Mucosa of descending colon (tissue), 3 donors: Measurements from ENCODE around the gene BAMBI. TPM values are rescaled to one million over a fixed set of nuclear protein-coding genes. Genes with fewer than 3 reads are reported as not detected.

ENCODE experiments used
- ATAC-seq: fragments of 200-7000 bp; cut with Tn5 transposase; one replicate; pipeline ENCODE4 v1.9.1; 2020; ENCODE audit warnings: mild to moderate bottlenecking, moderate library complexity
- DNase-seq, 3 donors: peaks; one replicate each; pipeline ENCODE4 v3.0.0-alpha.2; 2020
- H3K36me3 ChIP-seq: fragments of 200-600 bp; one replicate; pipeline ENCODE4 v1.8.0; 2021; ENCODE audit warnings: low read depth, mild to moderate bottlenecking
- H3K4me1 ChIP-seq: fragments of 200-600 bp; one replicate; pipeline ENCODE4 v1.8.0; 2021; ENCODE audit warnings: low read depth, mild to moderate bottlenecking
- H3K4me3 ChIP-seq: fragments of 200-600 bp; one replicate; pipeline ENCODE4 v1.8.0; 2021; ENCODE audit warnings: mild to moderate bottlenecking
- H3K9me3 ChIP-seq: fragments of 200-600 bp; one replicate; pipeline ENCODE4 v1.8.0; 2021; ENCODE audit warnings: mild to moderate bottlenecking
- CTCF ChIP-seq: fragments of 200-600 bp; IDR thresholded peaks from one replicate; pipeline ENCODE4 v1.8.0; 2022; ENCODE audit warnings: antibody characterized with exemption, mild to moderate bottlenecking
- intact Hi-C, 2 donors: fragments of 100-400 bp; cut with DNase I in 1 of 2; cut with micrococcal nuclease in 1 of 2; formaldehyde crosslinking; loops; one replicate each; pipeline versions ENCODE4 v1.11.0 to v1.11.1; 2022; cut with DNase I, micrococcal nuclease
- total RNA-seq, 3 donors: library from RNA; stranded (reverse); fragmentation: NEBNext Ultra II Directional in 2 of 3; extraction: Animal tissue kit (Norgen Biotek cat#: 25700) in 2 of 3; gene quantifications; one replicate each; pipeline versions ENCODE4 v1.2.1 to v1.2.4, GENCODE V29; 2021 to 2023
- donor health status: DM: no; HTN: no; CAD: no; lungs with moderate emphysema.
- donor health status: DM: no; HTN: no; CAD: no.
- donor health status: DM: no; HTN: yes; CAD: no.

BAMBI gene
- total RNA-seq, 3 donors from 2014 or later: 2.7 to 4.4 (median 4.2) TPM

DNA sequence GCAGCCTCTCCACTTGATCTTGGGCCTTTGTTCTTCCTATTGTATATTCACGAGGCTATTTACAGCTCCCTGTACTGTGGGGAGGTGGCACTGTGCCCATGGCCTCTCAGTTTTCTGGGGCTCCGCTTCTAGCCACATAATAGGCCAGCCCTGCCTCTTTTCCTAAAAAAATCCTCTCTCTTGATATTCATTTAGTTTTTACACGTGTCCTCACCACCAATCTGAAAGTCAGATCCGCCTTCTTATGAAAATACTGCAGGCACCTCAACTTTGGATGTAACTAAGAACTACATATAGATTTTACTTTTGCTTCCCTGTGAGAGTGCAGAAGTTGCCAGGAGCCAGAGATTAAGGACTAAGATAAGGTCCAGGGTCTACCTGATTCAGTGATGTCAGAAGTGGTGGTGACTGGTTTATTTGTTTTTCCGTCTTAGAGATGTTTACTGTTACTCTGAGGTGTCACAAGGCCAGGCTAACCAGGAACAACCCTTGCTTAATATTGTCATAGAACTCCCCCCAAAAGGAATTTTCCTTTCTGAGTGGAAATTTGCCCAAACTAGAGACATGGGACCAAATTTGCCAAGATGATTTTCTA is 7.8 kb downstream of the BAMBI start:
- intact Hi-C loops: no loop called here
- no peak for TF ChIP-seq CTCF
- Histone ChIP-seq H3K4me1 (peaks cover 10% of the 10 kb centered on the region), H3K9me3 (no peaks in the 10 kb centered on the region), H3K36me3 (no peaks in the 10 kb centered on the region), H3K4me3 (no peak overlapping the region)
- ATAC-seq (peak; percentile 35), DNase-seq (no peak)

DNA sequence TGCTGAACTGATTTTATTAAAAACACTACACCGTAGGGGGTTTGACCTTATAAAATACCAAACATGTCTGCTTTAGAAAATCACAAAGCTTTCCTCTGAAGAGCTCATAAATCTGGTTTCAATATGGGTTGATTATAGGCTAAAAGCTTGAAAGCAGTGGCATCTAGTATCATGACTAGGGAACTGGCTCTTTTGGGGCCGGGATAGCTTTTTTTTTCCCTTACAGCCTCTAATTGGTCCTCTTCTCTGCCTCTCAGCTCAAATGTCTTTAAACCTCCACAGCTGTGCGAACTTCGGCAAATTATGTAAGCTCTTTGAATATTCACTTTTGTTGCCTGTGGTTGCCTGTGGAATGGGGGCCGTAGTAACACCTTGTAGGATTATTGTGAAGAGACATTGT is 8.4 kb downstream of the BAMBI start:
- ATAC-seq (no peak), DNase-seq (no peak)
- TF ChIP-seq CTCF: no peak
- Histone ChIP-seq H3K4me1 (peaks cover 4% of the 10 kb centered on the region), H3K4me3 (no peak overlapping the region), H3K9me3 (no peaks in the 10 kb centered on the region), H3K36me3 (no peaks in the 10 kb centered on the region)
- intact Hi-C loops: no loop called here

- Histone ChIP-seq H3K4me1 (no peaks in the 10 kb centered on the region), H3K9me3 (no peaks in the 10 kb centered on the region), H3K4me3 (no peak overlapping the region), H3K36me3 (no peaks in the 10 kb centered on the region)
- intact Hi-C loops: no loop called here
- TF ChIP-seq CTCF: no peak
- DNase-seq: no peak
- no peak for ATAC-seq
Measured at GRCh38 chr10:28686835-28687682, 9.7 kb downstream of the BAMBI start.

GRCh38 chr10:28687683-28688001 is 10.3 kb downstream of the BAMBI start:
- TF ChIP-seq CTCF: no peak

GRCh38 chr10:28690545-28690944 is 13.2 kb downstream of the BAMBI start:
- H3K36me3 ChIP-seq: no peaks in the 10 kb centered on the region
- ATAC-seq: no peak
- no peaks in the 10 kb centered on the region for H3K4me1 ChIP-seq
- no peaks in the 10 kb centered on the region for H3K9me3 ChIP-seq
- no peak overlapping the region for H3K4me3 ChIP-seq
- intact Hi-C loops: no loop called here
- DNase-seq: no peak
- TF ChIP-seq CTCF: no peak

More at GRCh38 chr10:28687683-28688001, 10.3 kb downstream of the BAMBI start:
- H3K4me1 ChIP-seq: no peaks in the 10 kb centered on the region
- intact Hi-C loops: no loop called here
- H3K36me3 ChIP-seq: no peaks in the 10 kb centered on the region
- H3K4me3 ChIP-seq: no peak overlapping the region
- ATAC-seq (no peak), DNase-seq (no peak)
- H3K9me3 ChIP-seq: no peaks in the 10 kb centered on the region
